ENCODE measurements around the gene ANKRD66.
"Not testable (repeated sequence)": the region's sequence is repeated elsewhere in the genome, so short reads cannot be mapped to it uniquely, and the experiment has no call there.

DNA sequence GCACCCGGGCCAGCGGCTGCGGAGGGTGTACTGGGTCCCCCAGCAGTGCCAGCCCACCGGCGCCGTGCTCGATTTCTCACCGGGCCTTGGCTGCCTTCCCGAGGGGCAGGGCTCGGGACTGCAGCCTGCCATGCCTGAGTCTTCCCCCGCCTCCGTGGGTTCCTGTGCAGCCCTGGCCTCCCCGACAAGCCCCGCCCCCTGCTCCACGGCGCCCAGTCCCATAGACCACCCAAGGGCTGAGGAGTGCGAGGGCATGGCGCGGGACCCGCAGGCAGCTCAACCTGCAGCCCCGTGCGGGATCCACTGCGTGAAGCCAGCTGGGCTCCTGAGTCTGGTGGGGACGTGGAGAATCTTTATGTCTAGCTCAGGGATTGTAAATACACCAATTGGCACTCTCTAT is 28.0 kb downstream of the ANKRD66 start:
- not testable (repeated sequence) for TF ChIP-seq EZH2 (IDR thresholded peaks at IDR 0.05; ENCODE audit: insufficient read depth, poor library complexity, severe bottlenecking); EZH2phosphoT487 (IDR thresholded peaks at IDR 0.05; ENCODE audit: insufficient read depth, low read depth)

Measured in GM23248 (cell line).